Measurements from ENCODE around the gene GATC. TPM values are rescaled to one million over a fixed set of nuclear protein-coding genes. Genes with fewer than 3 reads are reported as not detected.

Gene GATC
- total RNA-seq, 1 donor from 2014 or later: 29.3 TPM

DNA sequence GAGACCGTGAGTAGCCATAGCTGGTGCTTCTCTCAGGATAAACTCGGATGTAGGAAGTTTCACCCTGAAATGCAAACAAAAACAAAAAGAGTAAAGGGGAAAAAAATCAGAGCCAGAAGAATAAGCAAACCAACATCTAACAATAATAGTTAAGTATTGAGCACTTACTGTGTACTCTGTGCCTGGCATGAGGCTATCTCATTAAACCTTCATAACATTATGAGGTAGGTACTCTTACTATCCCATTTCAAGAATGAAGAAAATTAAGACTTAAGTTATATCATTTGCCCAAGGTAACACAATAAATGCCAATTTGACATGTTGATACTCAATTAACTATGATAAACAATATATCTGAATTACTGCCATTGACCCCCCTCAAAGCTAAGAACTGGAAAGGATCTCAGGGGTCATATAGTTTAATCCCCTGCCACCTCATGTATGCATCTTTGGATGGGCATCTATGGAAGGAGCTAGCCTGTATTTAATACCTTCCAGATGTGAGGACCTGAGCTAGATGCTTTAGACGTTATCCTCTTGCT is 15.9 kb downstream of the GATC start:
- DNase-seq: no peak
- intact Hi-C loops (cut with DNase I): no loop called here
- H3K9me3 ChIP-seq: no peaks in the 10 kb centered on the region
- peaks cover 90% of the 10 kb centered on the region for H3K36me3 ChIP-seq
- peaks cover 12% of the 10 kb centered on the region for H3K4me1 ChIP-seq
- H3K4me3 ChIP-seq: no peak overlapping the region
- TF ChIP-seq, protein P1, sequence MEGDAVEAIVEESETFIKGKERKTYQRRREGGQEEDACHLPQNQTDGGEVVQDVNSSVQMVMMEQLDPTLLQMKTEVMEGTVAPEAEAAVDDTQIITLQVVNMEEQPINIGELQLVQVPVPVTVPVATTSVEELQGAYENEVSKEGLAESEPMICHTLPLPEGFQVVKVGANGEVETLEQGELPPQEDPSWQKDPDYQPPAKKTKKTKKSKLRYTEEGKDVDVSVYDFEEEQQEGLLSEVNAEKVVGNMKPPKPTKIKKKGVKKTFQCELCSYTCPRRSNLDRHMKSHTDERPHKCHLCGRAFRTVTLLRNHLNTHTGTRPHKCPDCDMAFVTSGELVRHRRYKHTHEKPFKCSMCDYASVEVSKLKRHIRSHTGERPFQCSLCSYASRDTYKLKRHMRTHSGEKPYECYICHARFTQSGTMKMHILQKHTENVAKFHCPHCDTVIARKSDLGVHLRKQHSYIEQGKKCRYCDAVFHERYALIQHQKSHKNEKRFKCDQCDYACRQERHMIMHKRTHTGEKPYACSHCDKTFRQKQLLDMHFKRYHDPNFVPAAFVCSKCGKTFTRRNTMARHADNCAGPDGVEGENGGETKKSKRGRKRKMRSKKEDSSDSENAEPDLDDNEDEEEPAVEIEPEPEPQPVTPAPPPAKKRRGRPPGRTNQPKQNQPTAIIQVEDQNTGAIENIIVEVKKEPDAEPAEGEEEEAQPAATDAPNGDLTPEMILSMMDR (IDR thresholded peaks at IDR 0.05): no peak
- H3K27ac ChIP-seq: no peak overlapping the region
- ATAC-seq: no peak
- H3K27me3 ChIP-seq: no peaks in the 10 kb centered on the region

DNA sequence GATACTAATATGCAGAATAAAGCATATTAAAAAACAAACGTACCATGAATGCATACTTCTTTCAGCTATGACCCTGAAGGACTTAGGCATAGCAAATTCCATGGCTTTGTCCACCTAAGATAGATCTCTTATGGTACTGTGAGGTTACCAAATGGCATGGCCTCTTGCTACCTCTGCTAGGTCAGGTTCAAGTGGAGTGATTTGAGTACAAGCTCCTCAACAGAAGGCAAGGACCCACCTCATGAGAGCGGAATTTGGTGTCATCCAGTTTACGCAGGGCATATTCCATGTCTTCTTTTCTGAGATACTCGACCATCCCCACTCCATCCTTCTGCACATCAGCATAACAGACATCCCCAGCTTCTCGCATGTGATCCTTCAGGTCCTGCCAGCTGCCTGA is 17.5 kb downstream of the GATC start:
- Histone ChIP-seq H3K36me3 (peaks cover 80% of the 10 kb centered on the region), H3K9me3 (no peaks in the 10 kb centered on the region), H3K27me3 (no peaks in the 10 kb centered on the region), H3K27ac (no peak overlapping the region), H3K4me3 (no peak overlapping the region), H3K4me1 (peaks cover 21% of the 10 kb centered on the region)
- TF ChIP-seq, protein P1 (IDR thresholded peaks at IDR 0.05): no peak
- intact Hi-C loops (cut with DNase I): no loop called here
- no peak for ATAC-seq
- no peak for DNase-seq

DNA sequence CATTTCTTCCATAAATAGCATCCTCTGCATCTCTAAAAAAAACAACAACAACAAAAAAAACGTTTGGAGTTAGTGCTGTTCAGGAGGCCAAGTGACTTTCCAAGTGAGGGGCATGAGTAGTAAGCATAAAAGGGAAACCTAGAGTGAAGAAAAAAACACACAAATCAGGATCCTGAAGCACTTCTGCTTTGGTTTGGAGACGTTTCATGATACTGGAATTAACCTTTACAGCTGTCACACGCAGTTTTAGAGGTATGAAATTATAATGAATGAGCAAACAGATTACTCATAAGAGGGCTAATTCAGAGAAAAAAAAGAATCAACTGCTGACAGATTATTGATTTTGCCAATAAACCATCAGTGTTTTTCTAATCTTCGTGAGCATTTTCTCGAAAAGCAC is 19.5 kb downstream of the GATC start:
- no peak for DNase-seq
- Histone ChIP-seq H3K9me3 (no peaks in the 10 kb centered on the region), H3K27me3 (no peaks in the 10 kb centered on the region), H3K36me3 (peaks cover 60% of the 10 kb centered on the region), H3K4me3 (no peak overlapping the region), H3K4me1 (peaks cover 26% of the 10 kb centered on the region), H3K27ac (no peak overlapping the region)
- ATAC-seq: no peak
- intact Hi-C loops (cut with DNase I): no loop called here
- TF ChIP-seq, protein P1 (IDR thresholded peaks at IDR 0.05): no peak

DNA sequence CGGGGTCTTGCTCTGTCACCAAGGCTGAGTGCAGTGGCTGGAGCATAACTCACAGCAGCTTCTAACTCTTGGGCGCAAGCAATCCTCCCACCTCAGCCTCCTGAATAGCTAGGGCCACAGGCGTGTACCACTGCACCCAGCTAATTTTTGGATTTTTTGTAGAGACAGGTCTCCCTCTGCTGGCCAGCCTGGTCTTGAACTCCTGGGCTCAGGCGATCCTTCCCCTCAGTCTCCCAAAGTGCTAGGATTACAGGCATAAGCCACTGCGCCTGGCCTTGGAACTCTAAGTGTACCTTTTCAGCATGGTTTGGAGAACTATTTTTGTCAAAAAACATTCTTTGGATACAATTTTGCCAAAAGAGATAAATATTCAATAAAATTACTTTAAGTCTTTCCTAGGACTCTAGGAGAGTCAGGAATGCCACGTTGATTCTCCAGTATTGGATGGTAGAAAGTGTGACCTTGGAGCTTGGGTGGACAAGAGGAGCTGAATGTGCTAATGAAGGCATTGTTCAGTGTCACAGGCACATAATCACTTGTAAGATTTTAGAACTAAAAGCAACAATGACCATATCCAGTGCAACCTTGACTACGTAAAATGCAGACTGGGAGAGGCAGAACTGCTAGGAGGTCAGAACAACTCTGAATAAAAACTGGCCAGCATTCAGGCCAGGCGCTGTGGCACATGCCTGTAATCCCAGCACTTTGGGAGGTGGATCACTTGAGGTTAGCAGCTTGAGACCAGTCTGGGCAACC is 20.5 kb downstream of the GATC start:
- peaks cover 50% of the 10 kb centered on the region for H3K36me3 ChIP-seq
- TF ChIP-seq, protein P1 (IDR thresholded peaks at IDR 0.05): peak; percentile 36
- no peak for DNase-seq
- H3K4me1 ChIP-seq: peaks cover 26% of the 10 kb centered on the region
- no peak for ATAC-seq
- no peaks in the 10 kb centered on the region for H3K27me3 ChIP-seq
- no peak overlapping the region for H3K27ac ChIP-seq
- H3K4me3 ChIP-seq: no peak overlapping the region
- H3K9me3 ChIP-seq: no peaks in the 10 kb centered on the region
- intact Hi-C loops (cut with DNase I): no loop called here

DNA sequence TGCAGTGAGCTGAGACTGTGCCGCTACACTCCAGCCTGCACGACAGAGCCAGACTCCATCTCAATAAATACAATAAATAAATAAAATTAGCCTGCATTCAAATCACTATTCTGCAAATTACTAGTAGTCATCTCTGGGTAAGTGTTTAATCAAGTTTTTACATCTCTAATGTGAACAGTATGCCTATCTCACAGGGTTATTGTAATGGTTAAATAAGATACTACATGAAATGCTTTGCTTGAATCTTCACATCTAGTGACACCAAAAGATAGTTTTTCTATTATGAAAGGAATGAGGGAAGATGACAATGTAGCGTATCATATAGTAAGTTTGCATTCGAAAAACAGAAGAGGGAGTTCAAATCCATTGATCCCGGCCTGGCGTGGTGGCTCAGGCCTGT is 21.2 kb downstream of the GATC start:
- no peak overlapping the region for H3K4me3 ChIP-seq
- H3K4me1 ChIP-seq: peaks cover 26% of the 10 kb centered on the region
- peaks cover 43% of the 10 kb centered on the region for H3K36me3 ChIP-seq
- intact Hi-C loops (cut with DNase I): no loop called here
- ATAC-seq (no peak), DNase-seq (no peak)
- TF ChIP-seq, protein P1 (IDR thresholded peaks at IDR 0.05): no peak
- H3K27me3 ChIP-seq: no peaks in the 10 kb centered on the region
- no peaks in the 10 kb centered on the region for H3K9me3 ChIP-seq
- no peak overlapping the region for H3K27ac ChIP-seq
